Measurements from ENCODE around the gene EEF1AKMT4.
A peak's percentile ranks its signal among the peaks of the same experiment; 100 is the strongest.
"Not testable (repeated sequence)": the region's sequence is repeated elsewhere in the genome, so short reads cannot be mapped to it uniquely, and the experiment has no call there.

Gene EEF1AKMT4

DNA sequence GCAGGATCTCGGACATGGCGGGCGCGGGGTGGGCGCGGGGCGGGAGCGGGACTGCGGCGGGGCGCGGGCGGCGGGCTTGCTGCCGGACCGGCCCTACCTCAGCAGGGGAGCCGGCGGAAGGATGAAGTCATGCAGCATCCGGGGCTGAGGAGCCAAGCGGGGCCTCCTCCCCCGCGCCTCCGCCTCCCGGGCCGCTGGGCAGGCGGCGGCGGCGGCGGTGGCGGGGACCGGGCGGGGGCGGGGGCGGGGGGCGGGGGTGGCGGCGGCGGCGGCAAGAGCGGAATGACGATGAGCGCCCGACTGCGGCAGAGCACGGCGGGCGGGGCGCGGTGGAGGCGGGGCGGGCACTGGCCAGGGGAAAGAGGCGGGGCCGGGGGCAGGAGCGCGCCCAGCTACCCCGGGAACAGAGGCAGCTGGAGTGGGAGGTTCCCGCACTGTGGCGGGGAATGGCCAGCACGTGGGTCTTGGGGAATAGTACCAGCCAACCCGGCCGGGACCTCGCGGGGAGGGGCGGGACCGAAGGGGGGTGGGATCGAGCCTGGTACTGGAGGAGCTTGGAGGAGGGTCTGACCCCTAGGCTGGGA, 11.9 kb downstream of the EEF1AKMT4 start, which contains the start of gene CAMK2N2:
Gene CAMK2N2 (minus strand): TSS at position 284 of the 584 bp plus-strand sequence. CDS start 268 bp downstream, at position 16.
- peak; percentile 59 for DNase-seq

GRCh38 chr3:184261854-184262763, 12.6 kb downstream of the EEF1AKMT4 start:
- DNase-seq: peak; percentile 33

DNA sequence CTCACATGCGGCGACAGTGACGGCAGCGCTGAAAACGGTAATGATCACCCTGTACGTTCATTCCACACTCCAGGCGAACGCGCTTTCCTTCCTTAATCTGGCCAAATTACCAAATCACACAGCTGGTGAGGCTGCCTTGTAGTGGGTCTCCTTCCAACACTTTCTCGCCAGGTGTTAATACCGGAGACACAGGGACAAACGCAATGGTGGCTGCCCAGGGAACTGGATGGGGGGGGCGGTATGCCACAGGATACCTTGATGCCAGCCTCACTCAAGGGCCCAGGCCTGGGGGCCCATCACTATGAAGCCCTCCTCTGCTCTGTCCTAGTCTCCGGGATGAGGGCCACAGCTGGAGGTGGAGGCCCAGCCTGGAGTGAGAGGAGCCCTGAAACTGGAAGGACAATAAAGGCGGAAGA, 13.3 kb downstream of the EEF1AKMT4 start:
- no peak for DNase-seq

DNA sequence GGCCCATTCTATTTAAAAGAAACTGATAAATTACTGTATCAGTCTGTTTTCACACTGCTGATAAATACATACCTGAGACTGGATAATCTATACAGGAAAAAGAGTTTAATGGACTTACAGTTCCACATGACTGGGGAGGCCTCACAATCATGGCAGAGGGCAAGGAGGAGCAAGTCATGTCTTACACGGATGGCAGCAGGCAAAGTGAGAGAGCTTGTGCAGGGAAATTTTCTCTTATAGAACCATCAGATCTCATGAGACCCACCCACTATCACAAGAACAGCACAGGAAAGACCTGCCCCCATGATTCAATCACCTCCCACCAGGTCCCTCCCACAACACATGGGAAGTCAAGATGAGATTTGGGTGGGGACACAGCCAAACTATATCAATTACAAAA, 17.8 kb downstream of the EEF1AKMT4 start:
- not testable (repeated sequence) for DNase-seq

DNA sequence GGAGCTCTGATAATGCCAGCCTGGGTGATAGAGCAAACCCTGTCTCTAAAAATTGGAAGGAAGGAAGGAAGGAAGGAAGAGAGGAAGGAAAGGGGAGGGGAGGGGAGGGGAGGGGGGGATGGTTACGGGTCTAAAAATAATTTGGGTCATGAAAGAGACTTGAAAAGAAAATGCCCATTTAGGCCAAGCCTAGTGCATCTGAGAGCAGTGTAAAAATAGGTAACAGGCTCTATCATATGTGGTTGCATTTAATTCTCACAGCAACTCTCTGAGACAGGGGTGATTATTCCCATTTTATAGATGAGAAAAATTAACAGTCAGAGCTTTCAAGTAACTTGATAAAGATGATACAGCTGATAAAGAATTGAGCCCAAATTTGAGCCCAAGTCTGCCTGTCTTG, 22.8 kb downstream of the EEF1AKMT4 start:
- no peak for DNase-seq

DNA sequence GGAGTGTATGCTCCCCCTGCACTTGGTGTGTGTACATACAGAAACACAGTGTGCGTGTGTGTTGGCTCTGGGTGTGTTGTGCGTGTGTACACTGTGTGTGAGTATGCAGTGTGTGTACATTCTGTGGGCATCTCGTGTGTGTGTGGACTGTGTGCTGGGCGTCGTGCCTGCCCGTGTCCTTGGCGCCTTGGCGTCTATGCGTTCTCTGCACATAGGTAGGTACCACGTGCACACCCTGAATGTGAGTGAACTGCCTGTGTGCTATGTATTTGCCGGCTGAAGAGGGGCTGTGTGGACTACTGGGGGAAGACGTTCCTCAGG, 25.9 kb downstream of the EEF1AKMT4 start:
- no peak for DNase-seq

- no peak for DNase-seq
Observed at GRCh38 chr3:184275961-184276910, 26.8 kb downstream of the EEF1AKMT4 start, which contains the start of gene ECE2. Gene ECE2, plus strand, starts transcription at chr3:184276022. Its CDS starts 132 bp downstream, at chr3:184276154.

DNA sequence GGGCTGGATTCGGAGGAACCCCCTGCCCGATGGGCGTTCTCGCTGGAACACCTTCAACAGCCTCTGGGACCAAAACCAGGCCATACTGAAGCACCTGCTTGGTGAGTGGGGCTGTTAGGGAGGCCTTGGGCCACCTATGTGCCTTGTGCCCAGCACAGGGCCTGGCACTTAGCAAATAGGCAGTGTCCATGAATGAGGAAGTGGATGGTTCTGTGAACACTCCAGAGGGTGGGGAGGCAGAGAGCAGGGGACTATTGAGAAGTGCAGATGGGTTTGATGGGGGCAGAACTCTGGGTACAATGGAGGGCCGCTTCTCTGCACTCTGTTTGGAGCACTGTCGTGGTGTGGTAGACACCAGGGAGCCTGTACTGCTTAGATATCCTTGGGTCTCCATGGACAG, 27.9 kb downstream of the EEF1AKMT4 start:
- DNase-seq: no peak

GRCh38 chr3:184282941-184283340, 33.5 kb downstream of the EEF1AKMT4 start:
- no peak for DNase-seq

DNA sequence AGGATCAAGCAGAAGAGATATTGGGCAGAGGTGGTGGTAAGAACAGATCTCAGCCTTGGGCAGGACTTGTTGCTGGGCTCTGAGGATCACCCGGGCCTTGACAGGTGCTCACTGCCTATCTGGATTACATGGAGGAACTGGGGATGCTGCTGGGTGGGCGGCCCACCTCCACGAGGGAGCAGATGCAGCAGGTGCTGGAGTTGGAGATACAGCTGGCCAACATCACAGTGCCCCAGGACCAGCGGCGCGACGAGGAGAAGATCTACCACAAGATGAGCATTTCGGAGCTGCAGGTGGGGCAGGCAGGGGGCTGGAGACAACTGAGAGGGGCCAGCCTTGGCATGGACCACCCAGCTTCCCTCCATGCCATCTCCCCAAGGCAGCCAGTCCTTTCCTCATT, 34.2 kb downstream of the EEF1AKMT4 start:
- DNase-seq: no peak

- no peak for DNase-seq
Observed at GRCh38 chr3:184284696-184285095, 35.2 kb downstream of the EEF1AKMT4 start.

DNA sequence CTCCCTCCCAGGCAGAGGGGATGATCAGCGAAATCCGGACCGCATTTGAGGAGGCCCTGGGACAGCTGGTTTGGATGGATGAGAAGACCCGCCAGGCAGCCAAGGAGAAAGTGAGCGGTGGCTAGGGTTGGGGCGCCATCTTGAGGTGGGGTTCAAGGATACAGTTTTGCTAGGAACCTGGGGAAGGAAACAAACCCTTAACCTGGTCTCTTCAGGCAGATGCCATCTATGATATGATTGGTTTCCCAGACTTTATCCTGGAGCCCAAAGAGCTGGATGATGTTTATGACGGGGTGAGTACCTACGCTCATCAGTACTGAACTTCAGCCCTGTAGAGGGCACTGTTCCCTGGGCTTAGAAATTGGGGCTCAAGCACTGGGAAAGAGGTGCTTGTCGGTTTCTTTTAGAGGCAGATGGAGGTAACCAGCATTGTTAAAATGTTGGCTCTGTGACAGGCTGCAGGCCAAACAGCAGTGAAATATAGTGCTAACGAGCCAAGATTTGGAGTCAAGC, 40.0 kb downstream of the EEF1AKMT4 start:
- no peak for DNase-seq

GRCh38 chr3:184290331-184290730, 40.9 kb downstream of the EEF1AKMT4 start:
- no peak for DNase-seq

DNA sequence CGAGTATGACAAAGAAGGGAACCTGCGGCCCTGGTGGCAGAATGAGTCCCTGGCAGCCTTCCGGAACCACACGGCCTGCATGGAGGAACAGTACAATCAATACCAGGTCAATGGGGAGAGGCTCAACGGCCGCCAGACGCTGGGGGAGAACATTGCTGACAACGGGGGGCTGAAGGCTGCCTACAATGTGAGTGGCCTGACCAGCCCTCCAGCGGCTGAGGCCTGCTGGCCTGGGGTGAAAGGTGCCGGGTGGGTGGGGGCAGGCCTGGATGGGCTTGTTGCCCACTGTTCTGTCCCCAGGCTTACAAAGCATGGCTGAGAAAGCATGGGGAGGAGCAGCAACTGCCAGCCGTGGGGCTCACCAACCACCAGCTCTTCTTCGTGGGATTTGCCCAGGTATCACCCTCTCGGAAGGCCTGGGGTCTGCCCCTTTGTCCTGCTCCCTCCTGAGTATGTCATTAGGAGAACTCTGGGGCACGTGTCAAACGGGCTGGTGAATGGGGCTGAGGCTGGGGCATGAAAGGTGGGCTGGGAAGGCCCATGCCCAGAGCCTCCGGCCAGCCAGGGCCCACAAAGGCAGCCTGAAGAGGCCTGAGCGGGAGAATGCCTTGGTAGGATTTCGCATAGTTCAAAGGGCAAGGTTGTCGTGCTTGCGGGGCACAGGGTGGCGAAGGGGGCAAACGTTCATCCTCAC, 41.7 kb downstream of the EEF1AKMT4 start:
- no peak for DNase-seq

GRCh38 chr3:184291738-184292445, 42.4 kb downstream of the EEF1AKMT4 start:
- no peak for DNase-seq

- no peak for DNase-seq
Observed at GRCh38 chr3:184295771-184296170, 46.3 kb downstream of the EEF1AKMT4 start.

DNA sequence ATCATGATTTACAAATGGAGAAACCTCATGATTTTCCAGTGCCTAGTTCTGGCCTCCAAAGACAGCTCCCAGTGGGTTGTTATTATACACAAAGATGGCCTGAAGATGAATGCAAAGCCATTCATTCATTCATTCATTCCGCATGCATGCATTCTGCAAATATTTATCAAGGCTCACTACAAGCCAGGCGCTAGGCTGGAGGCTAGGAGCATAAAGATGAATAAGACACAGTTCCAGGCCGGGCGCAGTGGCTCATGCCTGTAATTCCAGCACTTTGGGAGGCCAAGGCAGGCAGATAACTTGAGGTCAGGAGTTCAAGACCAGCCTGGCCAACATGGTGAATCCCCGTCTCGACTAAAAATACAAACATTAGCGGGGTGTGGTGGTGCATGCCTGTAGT, 47.1 kb downstream of the EEF1AKMT4 start:
- DNase-seq: no peak

GRCh38 chr3:184298759-184299487, 49.5 kb downstream of the EEF1AKMT4 start, which contains the start of gene PSMD2:
Gene PSMD2, plus strand, starts transcription at chr3:184299241. Its CDS starts 26 bp downstream, at chr3:184299267.
- peak; percentile 97 for DNase-seq

- DNase-seq: no peak
Observed at GRCh38 chr3:184299488-184300377, 50.3 kb downstream of the EEF1AKMT4 start.

- no peak for DNase-seq
Observed at GRCh38 chr3:184300378-184300720, 50.9 kb downstream of the EEF1AKMT4 start.

Data from activated gamma-delta T cell (primary cell).